GM18511 (cell line): ENCODE data around the gene NPAS3.

Experiments
- ATAC-seq: cut with Tn5 transposase; IDR thresholded peaks from one replicate; pipeline ENCODE4 v1.9.1; 2021; ENCODE audit warnings: mild to moderate bottlenecking, moderate library complexity; ENCODE audit not compliant: unreplicated experiment

The NPAS3 gene

GRCh38 chr14:33009673-33010072 lies 71.0 kb downstream of the NPAS3 start:
- ATAC-seq = no peak

- ATAC-seq = no peak
Measured at GRCh38 chr14:33010495-33010894, 71.8 kb downstream of the NPAS3 start.

GRCh38 chr14:33014710-33015109 lies 76.0 kb downstream of the NPAS3 start:
- no peak for ATAC-seq

- no peak for ATAC-seq
Measured at GRCh38 chr14:33016613-33017012, 77.9 kb downstream of the NPAS3 start.

GRCh38 chr14:33017016-33017415 lies 78.3 kb downstream of the NPAS3 start:
- no peak for ATAC-seq

- no peak for ATAC-seq
Measured at GRCh38 chr14:33019346-33019745, 80.7 kb downstream of the NPAS3 start.

GRCh38 chr14:33026850-33027430 lies 88.3 kb downstream of the NPAS3 start:
- ATAC-seq = no peak

GRCh38 chr14:33029511-33029910 lies 90.8 kb downstream of the NPAS3 start:
- ATAC-seq = no peak

- no peak for ATAC-seq
Measured at GRCh38 chr14:33030386-33030785, 91.7 kb downstream of the NPAS3 start.

GRCh38 chr14:33035416-33036194 lies 96.9 kb downstream of the NPAS3 start:
- no peak for ATAC-seq

- ATAC-seq = no peak
Measured at GRCh38 chr14:33039311-33039710, 100.6 kb downstream of the NPAS3 start.

- ATAC-seq = no peak
Measured at GRCh38 chr14:33040372-33041140, 101.9 kb downstream of the NPAS3 start.

GRCh38 chr14:33042591-33042990 lies 103.9 kb downstream of the NPAS3 start:
- ATAC-seq = no peak

GRCh38 chr14:33045760-33046159 lies 107.1 kb downstream of the NPAS3 start:
- no peak for ATAC-seq

- ATAC-seq = no peak
Measured at GRCh38 chr14:33052943-33053342, 114.3 kb downstream of the NPAS3 start.

- ATAC-seq = no peak
Measured at GRCh38 chr14:33056213-33056612, 117.5 kb downstream of the NPAS3 start.

- no peak for ATAC-seq
Measured at GRCh38 chr14:33057585-33057984, 118.9 kb downstream of the NPAS3 start.

GRCh38 chr14:33061667-33062325 lies 123.1 kb downstream of the NPAS3 start:
- ATAC-seq = no peak

GRCh38 chr14:33062476-33062875 lies 123.8 kb downstream of the NPAS3 start:
- no peak for ATAC-seq

GRCh38 chr14:33062881-33063280 lies 124.2 kb downstream of the NPAS3 start:
- no peak for ATAC-seq

GRCh38 chr14:33063521-33063920 lies 124.8 kb downstream of the NPAS3 start:
- ATAC-seq = no peak
